Measurements from ENCODE around the gene CCDC87.

DNA sequence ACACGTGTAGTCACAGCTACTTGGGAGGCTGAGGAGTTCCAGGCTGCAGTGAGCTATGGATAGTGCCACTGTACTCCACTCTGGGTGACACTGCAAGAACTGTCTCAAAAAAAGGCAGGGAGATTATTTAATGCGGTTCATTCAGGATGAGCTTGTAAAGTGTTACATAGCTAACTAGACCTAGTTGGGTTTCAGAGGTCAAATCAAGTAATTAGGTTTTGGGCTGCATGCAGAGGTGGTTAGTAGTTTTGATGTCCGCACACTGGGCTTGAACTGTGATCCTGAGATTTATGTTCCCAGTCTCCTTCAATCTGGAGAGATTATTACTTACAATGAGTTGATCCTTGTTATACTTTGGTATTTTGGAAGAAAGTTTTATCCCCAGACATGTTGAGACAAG lies 43.5 kb upstream of the CCDC87 start:
- TF ChIP-seq, protein P1, sequence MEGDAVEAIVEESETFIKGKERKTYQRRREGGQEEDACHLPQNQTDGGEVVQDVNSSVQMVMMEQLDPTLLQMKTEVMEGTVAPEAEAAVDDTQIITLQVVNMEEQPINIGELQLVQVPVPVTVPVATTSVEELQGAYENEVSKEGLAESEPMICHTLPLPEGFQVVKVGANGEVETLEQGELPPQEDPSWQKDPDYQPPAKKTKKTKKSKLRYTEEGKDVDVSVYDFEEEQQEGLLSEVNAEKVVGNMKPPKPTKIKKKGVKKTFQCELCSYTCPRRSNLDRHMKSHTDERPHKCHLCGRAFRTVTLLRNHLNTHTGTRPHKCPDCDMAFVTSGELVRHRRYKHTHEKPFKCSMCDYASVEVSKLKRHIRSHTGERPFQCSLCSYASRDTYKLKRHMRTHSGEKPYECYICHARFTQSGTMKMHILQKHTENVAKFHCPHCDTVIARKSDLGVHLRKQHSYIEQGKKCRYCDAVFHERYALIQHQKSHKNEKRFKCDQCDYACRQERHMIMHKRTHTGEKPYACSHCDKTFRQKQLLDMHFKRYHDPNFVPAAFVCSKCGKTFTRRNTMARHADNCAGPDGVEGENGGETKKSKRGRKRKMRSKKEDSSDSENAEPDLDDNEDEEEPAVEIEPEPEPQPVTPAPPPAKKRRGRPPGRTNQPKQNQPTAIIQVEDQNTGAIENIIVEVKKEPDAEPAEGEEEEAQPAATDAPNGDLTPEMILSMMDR (IDR thresholded peaks at IDR 0.05): no peak
- TF ChIP-seq POLR2AphosphoS5 (IDR thresholded peaks at IDR 0.05): no peak
- no peak for TF ChIP-seq POLR2A (IDR thresholded peaks at IDR 0.05)

Measured in transverse colon (tissue), 4 donors.